HepG2 (cell line): ENCODE measurements around the gene ABCC12. TPM values are rescaled to one million over a fixed set of nuclear protein-coding genes. Genes with fewer than 3 reads are reported as not detected.

ENCODE experiments used
- ARID4A ChIP-seq: sonication (generic); formaldehyde crosslinking; IDR thresholded peaks from 2 replicates; pipeline ENCODE4 v1.5.0; 2020; ENCODE audit warnings: mild to moderate bottlenecking, missing genetic modification reagents, borderline replicate concordance
- EHMT2 ChIP-seq: fragments of 200-600 bp; sonication (generic); IDR thresholded peaks from 2 replicates; pipeline ENCODE4 v1.7.0; 2017; ENCODE audit warnings: antibody characterized with exemption, low read depth, low read length, borderline replicate concordance
- MEIS2 ChIP-seq: sonication (generic); formaldehyde crosslinking; IDR thresholded peaks from 2 replicates; pipeline ENCODE4 v1.9.0; 2021; ENCODE audit warnings: mild to moderate bottlenecking, missing genetic modification reagents
- MTF1 ChIP-seq: sonication (generic); formaldehyde crosslinking; IDR thresholded peaks from 2 replicates; pipeline ENCODE4 v1.5.0; 2020; ENCODE audit warnings: missing genetic modification reagents
- NFATC3 ChIP-seq: sonication (generic); formaldehyde crosslinking; IDR thresholded peaks from 2 replicates; pipeline ENCODE4 v1.5.1; 2020; ENCODE audit warnings: mild to moderate bottlenecking, missing genetic modification reagents
- RORA ChIP-seq: sonication (generic); formaldehyde crosslinking; IDR thresholded peaks from 2 replicates; pipeline ENCODE4 v1.5.0; 2020; ENCODE audit warnings: mild to moderate bottlenecking, missing genetic modification reagents, moderate library complexity
- SMAD9 ChIP-seq: sonication (generic); formaldehyde crosslinking; IDR thresholded peaks from 2 replicates; pipeline ENCODE4 v1.5.1; 2020; ENCODE audit warnings: mild to moderate bottlenecking, missing genetic modification reagents
- ZFX ChIP-seq: sonication (generic); formaldehyde crosslinking; IDR thresholded peaks from 2 replicates; pipeline ENCODE4 v1.4.0; 2020; ENCODE audit warnings: mild to moderate bottlenecking, low read depth, missing genetic modification reagents, moderate library complexity
- ZNF10 ChIP-seq: sonication (generic); formaldehyde crosslinking; IDR thresholded peaks from 2 replicates; pipeline ENCODE4 v1.4.0; 2020; ENCODE audit warnings: mild to moderate bottlenecking, low read depth, missing genetic modification reagents, borderline replicate concordance
- ZNF274 ChIP-seq: sonication (generic); formaldehyde crosslinking; IDR thresholded peaks from 2 replicates; pipeline ENCODE4 v1.5.1; 2020; ENCODE audit warnings: mild to moderate bottlenecking, missing genetic modification reagents
- ZNF335 ChIP-seq: sonication (generic); formaldehyde crosslinking; IDR thresholded peaks from 2 replicates; pipeline ENCODE4 v1.4.0; 2020; ENCODE audit warnings: missing genetic modification reagents
- ZNF550 ChIP-seq: sonication (generic); formaldehyde crosslinking; IDR thresholded peaks from 2 replicates; pipeline ENCODE4 v1.4.0; 2020; ENCODE audit warnings: mild to moderate bottlenecking, missing genetic modification reagents, borderline replicate concordance
- ZNF569 ChIP-seq: sonication (generic); formaldehyde crosslinking; IDR thresholded peaks from 2 replicates; pipeline ENCODE4 v1.5.0; 2020; ENCODE audit warnings: mild to moderate bottlenecking, missing genetic modification reagents, moderate library complexity, borderline replicate concordance
- ZNF609 ChIP-seq: sonication (generic); formaldehyde crosslinking; IDR thresholded peaks from 2 replicates; pipeline ENCODE4 v1.4.0; 2020; ENCODE audit warnings: mild to moderate bottlenecking, missing genetic modification reagents, borderline replicate concordance
- ZNF781 ChIP-seq: sonication (generic); formaldehyde crosslinking; IDR thresholded peaks from 2 replicates; pipeline ENCODE4 v1.5.1; 2020; ENCODE audit warnings: borderline replicate concordance, mild to moderate bottlenecking, missing genetic modification reagents; ENCODE audit errors: not compliant biosample characterization
- ZNF883 ChIP-seq: sonication (generic); formaldehyde crosslinking; IDR thresholded peaks from 2 replicates; pipeline ENCODE4 v1.5.1; 2020; ENCODE audit warnings: mild to moderate bottlenecking, missing genetic modification reagents; ENCODE audit errors: not compliant biosample characterization
- polyA plus RNA-seq, 8 experiments: library from polyadenylated mRNA; depleted of rRNA in 3 of 8; stranded (reverse) in 7 of 8; unstranded in 1 of 8; fragments of >200 nt; fragmentation: Illumina TruSeq in 4 of 8; extraction: Trizol in 4 of 8; gene quantifications; 2 replicates each; pipeline versions ENCODE4 v1.2.1 to v1.2.3, GENCODE V29; 2011 to 2016; ENCODE audit warnings: low read depth in 4 of 8, missing spikeins in 1 of 8, mixed read lengths in 1 of 8; ENCODE audit not compliant: insufficient read depth in 1 of 8
- total RNA-seq, 5 experiments: library from RNA; depleted of rRNA; stranded (reverse); fragments of >200 nt; fragmentation: Illumina TruSeq; extraction: Trizol; gene quantifications; 2 replicates each; pipeline ENCODE4 v1.2.3, GENCODE V29; 2016; ENCODE audit warnings: low read depth in 1 of 5
- TF ChIP-seq, protein P1 (sequence below): sonication (generic); formaldehyde crosslinking; IDR thresholded peaks from 2 replicates; pipeline ENCODE4 v1.4.0; 2020; ENCODE audit warnings: mild to moderate bottlenecking, missing genetic modification reagents
- TF ChIP-seq, protein P2 (sequence below): sonication (generic); formaldehyde crosslinking; IDR thresholded peaks from 2 replicates; pipeline ENCODE4 v1.4.0; 2020; ENCODE audit warnings: missing genetic modification reagents

The ABCC12 gene
- total and polyA plus RNA-seq, 2 of the 13 experiments (the other 11 are each of a cell fraction or from before 2014, with no cell fraction given) = not detected

- no peak for TF ChIP-seq ZNF335
- no peak for TF ChIP-seq EHMT2
- TF ChIP-seq ZNF883 (CRISPR knock-in tag) = no peak
- TF ChIP-seq ZNF609 (CRISPR knock-in tag) = no peak
- TF ChIP-seq ZNF781 = no peak
- no peak for TF ChIP-seq ZNF10
- no peak for TF ChIP-seq SMAD9 (CRISPR knock-in tag)
- no peak for TF ChIP-seq ARID4A (CRISPR knock-in tag)
- TF ChIP-seq MTF1 (CRISPR knock-in tag) = no peak
- TF ChIP-seq ZNF274 (CRISPR knock-in tag) = no peak; the same call in 1 of the 2 replicates
- no peak for TF ChIP-seq RORA
- TF ChIP-seq ZNF550 (CRISPR knock-in tag) = no peak
- TF ChIP-seq, protein P1, sequence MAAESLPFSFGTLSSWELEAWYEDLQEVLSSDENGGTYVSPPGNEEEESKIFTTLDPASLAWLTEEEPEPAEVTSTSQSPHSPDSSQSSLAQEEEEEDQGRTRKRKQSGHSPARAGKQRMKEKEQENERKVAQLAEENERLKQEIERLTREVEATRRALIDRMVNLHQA (CRISPR knock-in tag) = no peak
- no peak for TF ChIP-seq MEIS2 (CRISPR knock-in tag)
- TF ChIP-seq NFATC3 = no peak
- TF ChIP-seq ZFX (CRISPR knock-in tag) = no peak
- TF ChIP-seq, protein P2, sequence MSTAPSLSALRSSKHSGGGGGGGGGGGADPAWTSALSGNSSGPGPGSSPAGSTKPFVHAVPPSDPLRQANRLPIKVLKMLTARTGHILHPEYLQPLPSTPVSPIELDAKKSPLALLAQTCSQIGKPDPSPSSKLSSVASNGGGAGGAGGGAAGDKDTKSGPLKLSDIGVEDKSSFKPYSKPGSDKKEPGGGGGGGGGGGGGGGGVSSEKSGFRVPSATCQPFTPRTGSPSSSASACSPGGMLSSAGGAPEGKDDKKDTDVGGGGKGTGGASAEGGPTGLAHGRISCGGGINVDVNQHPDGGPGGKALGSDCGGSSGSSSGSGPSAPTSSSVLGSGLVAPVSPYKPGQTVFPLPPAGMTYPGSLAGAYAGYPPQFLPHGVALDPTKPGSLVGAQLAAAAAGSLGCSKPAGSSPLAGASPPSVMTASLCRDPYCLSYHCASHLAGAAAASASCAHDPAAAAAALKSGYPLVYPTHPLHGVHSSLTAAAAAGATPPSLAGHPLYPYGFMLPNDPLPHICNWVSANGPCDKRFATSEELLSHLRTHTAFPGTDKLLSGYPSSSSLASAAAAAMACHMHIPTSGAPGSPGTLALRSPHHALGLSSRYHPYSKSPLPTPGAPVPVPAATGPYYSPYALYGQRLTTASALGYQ = no peak
- TF ChIP-seq ZNF569 (CRISPR knock-in tag) = no peak
These were observed 1.0 kb upstream of the ABCC12 start (continued) for GRCh38 chr16:48156790-48157209.
